ENCODE results near the gene DHRS7B.

The DHRS7B gene

DNA sequence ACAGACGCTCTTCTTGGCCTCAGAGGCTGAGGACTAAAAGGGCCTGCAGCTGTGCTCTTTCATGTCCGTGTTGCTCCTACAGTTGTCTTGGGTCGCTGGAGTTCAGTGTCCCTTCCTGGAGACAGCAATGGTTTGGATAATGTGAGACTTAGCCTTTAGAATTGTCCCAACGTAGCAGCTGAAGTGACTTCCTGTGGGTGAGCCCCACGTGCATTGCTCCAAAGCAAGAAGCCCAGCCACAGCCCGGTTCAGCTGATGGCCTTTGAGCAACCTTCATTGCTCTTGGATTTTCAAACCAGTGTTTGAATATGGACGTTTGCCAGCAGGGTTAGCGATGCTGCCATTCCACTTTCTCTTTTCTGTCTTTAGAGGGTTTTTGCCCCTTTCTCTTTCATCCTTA lies 67.5 kb downstream of the DHRS7B start:
- TF ChIP-seq, protein P1, sequence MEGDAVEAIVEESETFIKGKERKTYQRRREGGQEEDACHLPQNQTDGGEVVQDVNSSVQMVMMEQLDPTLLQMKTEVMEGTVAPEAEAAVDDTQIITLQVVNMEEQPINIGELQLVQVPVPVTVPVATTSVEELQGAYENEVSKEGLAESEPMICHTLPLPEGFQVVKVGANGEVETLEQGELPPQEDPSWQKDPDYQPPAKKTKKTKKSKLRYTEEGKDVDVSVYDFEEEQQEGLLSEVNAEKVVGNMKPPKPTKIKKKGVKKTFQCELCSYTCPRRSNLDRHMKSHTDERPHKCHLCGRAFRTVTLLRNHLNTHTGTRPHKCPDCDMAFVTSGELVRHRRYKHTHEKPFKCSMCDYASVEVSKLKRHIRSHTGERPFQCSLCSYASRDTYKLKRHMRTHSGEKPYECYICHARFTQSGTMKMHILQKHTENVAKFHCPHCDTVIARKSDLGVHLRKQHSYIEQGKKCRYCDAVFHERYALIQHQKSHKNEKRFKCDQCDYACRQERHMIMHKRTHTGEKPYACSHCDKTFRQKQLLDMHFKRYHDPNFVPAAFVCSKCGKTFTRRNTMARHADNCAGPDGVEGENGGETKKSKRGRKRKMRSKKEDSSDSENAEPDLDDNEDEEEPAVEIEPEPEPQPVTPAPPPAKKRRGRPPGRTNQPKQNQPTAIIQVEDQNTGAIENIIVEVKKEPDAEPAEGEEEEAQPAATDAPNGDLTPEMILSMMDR (conservative IDR thresholded peaks at IDR 0.05; ENCODE audit: low read depth) = no peak
- no peak for DNase-seq (ENCODE audit: low spot score)
- CTCF ChIA-PET = interaction anchor here (0.6 kb wide), 1 partner anchor 447 kb away, joined by 3 read pairs; no protein-coding TSS in a partner anchor
- peak overlapping the region; percentile 17; the same call in 1 of the 2 replicates for H3K27ac ChIP-seq
- POLR2A ChIA-PET (ENCODE audit: low non-redundant PET) = no interaction called here

DNA sequence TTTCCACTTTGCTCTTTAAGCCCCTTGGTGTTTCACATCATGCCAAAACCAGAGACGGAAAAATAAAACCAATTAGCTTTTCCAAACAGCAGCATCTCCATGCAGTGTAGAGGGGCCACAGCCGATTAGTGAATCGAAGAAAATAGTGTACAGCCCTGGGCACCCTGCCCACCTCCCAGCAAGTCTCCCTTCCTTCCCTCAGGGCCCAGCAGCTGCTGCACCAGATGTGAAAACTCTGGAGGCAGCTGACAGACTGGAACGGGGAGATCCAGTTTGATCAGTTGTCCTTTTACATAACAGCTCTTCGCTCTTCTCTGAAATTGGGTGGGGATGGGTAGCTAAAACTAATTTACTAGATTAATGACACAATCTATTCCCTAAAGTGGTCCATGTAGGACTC lies 67.9 kb downstream of the DHRS7B start:
- ChIA-PET POLR2A (ENCODE audit: low non-redundant PET) (no interaction called here), CTCF (interaction anchor here (0.6 to 1.0 kb wide), 2 partner anchors 24 to 447 kb away, joined by 3 read pairs; no protein-coding TSS in a partner anchor)
- DNase-seq (ENCODE audit: low spot score) = no peak
- TF ChIP-seq, protein P1 (conservative IDR thresholded peaks at IDR 0.05; ENCODE audit: low read depth) = no peak
- no peak overlapping the region for H3K27ac ChIP-seq

DNA sequence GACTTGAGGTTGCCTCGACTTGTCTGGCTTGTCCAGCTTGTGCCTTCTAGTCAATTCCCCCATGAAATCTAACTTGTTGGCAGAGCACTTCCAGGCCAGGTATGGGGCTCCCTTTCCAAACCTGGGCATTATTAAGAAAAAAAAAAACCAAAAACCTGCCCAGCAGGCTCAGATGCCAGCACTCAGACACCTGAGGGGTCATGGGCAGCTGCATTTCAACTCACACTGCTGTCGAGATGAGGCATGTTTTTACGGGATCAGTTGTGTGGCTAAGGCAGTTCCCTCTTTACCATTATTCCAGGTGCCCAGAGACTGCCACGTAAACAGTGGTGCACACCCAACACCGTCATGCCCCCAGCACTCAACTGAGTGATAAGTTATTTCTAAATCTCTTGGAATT lies 69.4 kb downstream of the DHRS7B start:
- DNase-seq (ENCODE audit: low spot score) = no peak
- peak overlapping the region; percentile 24; the same call in 1 of the 2 replicates for H3K27ac ChIP-seq
- TF ChIP-seq, protein P1 (conservative IDR thresholded peaks at IDR 0.05; ENCODE audit: low read depth) = no peak
- ChIA-PET CTCF (no interaction called here), POLR2A (ENCODE audit: low non-redundant PET) (no interaction called here)

DNA sequence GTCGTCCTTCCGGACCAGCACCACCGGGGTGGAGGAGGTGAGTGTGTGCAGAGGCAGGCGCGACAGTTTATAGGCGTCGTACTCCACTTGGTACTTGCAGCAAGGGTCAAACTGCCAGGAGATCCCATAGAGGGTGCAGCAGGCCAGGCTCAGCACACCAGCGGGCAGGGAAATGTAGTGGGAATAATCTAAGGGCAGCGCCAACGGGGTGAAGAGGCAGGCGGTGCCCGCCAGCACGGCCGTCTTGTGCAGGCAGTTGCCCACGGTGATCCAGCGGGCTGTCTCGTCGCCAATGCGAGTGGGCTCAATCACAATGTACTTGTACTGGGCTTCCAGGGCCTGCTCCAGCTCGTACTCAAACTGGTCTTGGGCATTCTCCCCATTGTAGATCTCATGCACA lies 71.6 kb downstream of the DHRS7B start:
- H3K27ac ChIP-seq = no peak overlapping the region
- no peak for DNase-seq (ENCODE audit: low spot score)
- TF ChIP-seq, protein P1 (conservative IDR thresholded peaks at IDR 0.05; ENCODE audit: low read depth) = no peak
- ChIA-PET CTCF (interaction anchor here (0.6 kb wide), 2 partner anchors 99 to 189 kb away, joined by 3 read pairs; no protein-coding TSS in a partner anchor), POLR2A (ENCODE audit: low non-redundant PET) (no interaction called here)

GRCh38 chr17:21199311-21199710 lies 72.5 kb downstream of the DHRS7B start:
- ChIA-PET POLR2A (ENCODE audit: low non-redundant PET) (no interaction called here), CTCF (interaction anchor here (0.5 kb wide), 1 partner anchor 437 kb away, joined by 6 read pairs; no protein-coding TSS in a partner anchor)
- DNase-seq (ENCODE audit: low spot score) = no peak
- H3K27ac ChIP-seq = no peak overlapping the region
- TF ChIP-seq, protein P1 (conservative IDR thresholded peaks at IDR 0.05; ENCODE audit: low read depth) = no peak

- DNase-seq (ENCODE audit: low spot score) = no peak
- ChIA-PET CTCF (no interaction called here), POLR2A (ENCODE audit: low non-redundant PET) (no interaction called here)
- TF ChIP-seq, protein P1 (conservative IDR thresholded peaks at IDR 0.05; ENCODE audit: low read depth) = no peak
- no peak overlapping the region for H3K27ac ChIP-seq
Measured at GRCh38 chr17:21199856-21200255, 73.1 kb downstream of the DHRS7B start.
